ENCODE measurements around the gene RCC2.

DNA sequence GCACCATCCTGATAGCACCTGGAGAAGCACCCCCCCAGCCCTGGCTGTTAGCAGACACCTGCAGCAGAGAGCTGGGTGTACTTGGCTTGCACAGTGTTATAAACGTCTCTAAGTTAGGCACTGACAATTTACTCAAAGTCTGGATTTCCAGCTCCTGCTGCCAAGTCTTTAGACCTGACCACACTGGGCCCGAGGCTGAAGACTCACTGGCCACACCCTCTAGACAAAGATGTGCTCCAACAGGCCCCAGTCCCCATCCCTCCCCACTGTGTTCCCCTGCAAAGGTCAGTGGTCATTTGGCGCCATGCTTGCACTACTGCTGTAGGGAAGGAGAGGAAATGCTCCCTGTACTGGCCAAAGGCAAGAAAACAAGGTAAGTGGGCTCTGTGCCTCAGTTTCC is 36.4 kb downstream of the RCC2 start:
- TF ChIP-seq SUZ12 (IDR thresholded peaks at IDR 0.05; ENCODE audit: extremely low read depth, insufficient read depth, insufficient read length) (no peak), YY1 (IDR thresholded peaks at IDR 0.05; ENCODE audit: insufficient read depth, insufficient read length) (no peak), ZNF274 (IDR thresholded peaks at IDR 0.05; ENCODE audit: low read depth, low read length) (no peak)
